ENCODE results near the gene CCNA2.

The CCNA2 gene

DNA sequence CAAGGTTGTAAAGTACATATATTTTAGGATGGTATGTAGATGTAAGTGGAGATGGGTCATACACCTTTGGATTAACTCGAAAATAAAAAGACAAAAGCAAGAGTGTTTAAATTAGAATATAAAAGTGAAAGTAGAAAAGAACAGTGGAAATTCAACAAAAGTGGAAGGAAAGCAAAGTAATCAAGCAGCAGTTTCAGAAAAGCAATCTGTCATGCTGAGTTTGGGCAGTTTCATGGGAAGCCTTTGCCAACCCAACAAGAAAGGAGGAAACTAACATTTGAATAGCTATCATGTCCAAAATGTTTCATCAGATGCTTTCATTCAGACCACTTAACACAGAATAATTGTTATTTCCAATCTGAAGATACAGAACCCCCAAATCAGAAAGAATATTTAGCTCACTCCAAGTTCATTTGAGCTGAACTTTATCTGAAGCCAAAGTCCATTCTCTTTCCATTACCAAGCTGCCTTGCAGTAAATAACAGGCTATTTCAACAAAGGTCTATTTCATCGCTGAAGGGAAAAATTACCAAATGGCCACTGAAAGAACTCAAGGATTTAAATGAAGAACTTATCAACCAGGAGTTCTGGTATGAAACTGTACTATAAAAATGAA is 24.4 kb downstream of the CCNA2 start:
- Histone ChIP-seq H3K4me1 (peaks cover 47% of the 10 kb centered on the region), H3K4me3 (no peak overlapping the region), H3K9me3 (no peaks in the 10 kb centered on the region), H3K27me3 (ENCODE audit: low read depth) (no peaks in the 10 kb centered on the region), H3K36me3 (replicated peaks) (peaks cover 22% of the 10 kb centered on the region)
- DNase-seq (ENCODE audit: low spot score in 2 of 2), result no peak
- in situ Hi-C loops (cut with MboI; ENCODE audit: low sequenced_read_pairs), result no loop called here

- in situ Hi-C loops (cut with MboI; ENCODE audit: low sequenced_read_pairs), result no loop called here
Observed at GRCh38 chr4:121796283-121796682, 27.4 kb downstream of the CCNA2 start.

DNA sequence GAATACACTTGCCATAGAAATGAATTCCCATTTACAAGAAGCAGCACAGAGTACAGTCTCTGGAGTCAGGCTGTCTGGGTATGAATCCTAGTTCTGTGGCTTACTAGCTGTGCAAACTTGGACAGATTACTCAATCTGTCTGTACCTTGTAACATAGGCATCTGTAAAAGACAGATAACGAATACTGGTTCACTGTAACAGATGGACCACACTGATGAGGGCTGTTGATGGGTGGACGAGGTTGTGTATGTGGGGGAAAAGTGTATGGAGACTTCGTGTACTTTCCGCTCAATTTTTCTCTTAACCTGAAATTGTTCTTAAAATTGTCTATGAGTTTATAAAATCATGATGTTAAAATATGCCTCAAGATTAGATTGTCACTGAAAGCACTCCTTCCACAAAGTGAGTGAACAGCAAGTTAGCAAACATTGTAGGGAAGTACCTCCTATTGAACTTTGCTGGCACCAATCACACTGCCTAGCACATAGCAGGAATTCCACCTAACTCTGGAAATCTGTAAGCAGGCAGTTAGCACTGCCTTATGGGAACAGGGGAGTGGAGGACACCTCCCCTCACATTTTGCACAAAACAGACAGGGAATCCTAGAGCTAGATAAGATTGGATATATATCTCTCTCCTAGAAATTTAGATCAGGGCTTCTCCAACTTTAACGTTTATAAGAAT is 29.0 kb downstream of the CCNA2 start:
- DNase-seq (ENCODE audit: low spot score in 2 of 2), result no peak
- no peaks in the 10 kb centered on the region for H3K36me3 ChIP-seq (replicated peaks)

More at GRCh38 chr4:121796283-121796682, 27.4 kb downstream of the CCNA2 start:
- peaks cover 33% of the 10 kb centered on the region for H3K4me1 ChIP-seq
- peak; percentile 58 to 95 for DNase-seq (ENCODE audit: low spot score in 2 of 2)
- no peaks in the 10 kb centered on the region for H3K9me3 ChIP-seq
- H3K36me3 ChIP-seq (replicated peaks), result peaks cover under 1% of the 10 kb centered on the region
- H3K4me3 ChIP-seq, result no peak overlapping the region
- no peaks in the 10 kb centered on the region for H3K27me3 ChIP-seq (ENCODE audit: low read depth)

GRCh38 chr4:121792966-121793365 is 30.7 kb downstream of the CCNA2 start:
- no peaks in the 10 kb centered on the region for H3K27me3 ChIP-seq (ENCODE audit: low read depth)
- no peak overlapping the region for H3K4me3 ChIP-seq
- in situ Hi-C loops (cut with MboI; ENCODE audit: low sequenced_read_pairs), result no loop called here
- H3K9me3 ChIP-seq, result no peaks in the 10 kb centered on the region
- H3K4me1 ChIP-seq, result peaks cover 20% of the 10 kb centered on the region
- H3K36me3 ChIP-seq (replicated peaks), result no peaks in the 10 kb centered on the region
- no peak for DNase-seq (ENCODE audit: low spot score in 2 of 2)

More for the DNA sequence above, 29.0 kb downstream of the CCNA2 start:
- no peaks in the 10 kb centered on the region for H3K27me3 ChIP-seq (ENCODE audit: low read depth)
- in situ Hi-C loops (cut with MboI; ENCODE audit: low sequenced_read_pairs), result no loop called here
- H3K9me3 ChIP-seq, result no peaks in the 10 kb centered on the region
- H3K4me3 ChIP-seq, result no peak overlapping the region
- H3K4me1 ChIP-seq, result peaks cover 28% of the 10 kb centered on the region

DNA sequence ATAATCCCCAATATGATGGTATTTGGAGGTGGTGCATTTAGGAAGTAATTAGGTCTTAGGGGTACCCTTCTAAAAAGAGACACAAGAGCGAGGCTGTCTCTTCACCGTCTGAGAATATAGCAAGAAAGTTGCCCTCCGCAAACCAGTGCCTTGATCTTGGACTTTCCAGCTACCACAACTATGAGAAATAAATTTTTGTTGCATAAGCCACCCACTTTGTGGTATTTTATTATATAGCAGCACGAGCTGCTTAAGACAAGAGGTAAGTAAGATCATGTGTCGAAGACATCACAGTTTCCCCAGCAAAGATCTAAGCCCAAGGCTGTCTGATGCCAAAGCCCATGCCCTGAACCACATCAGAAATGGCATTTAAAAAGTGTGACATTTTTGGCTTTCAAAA is 32.2 kb downstream of the CCNA2 start:
- H3K9me3 ChIP-seq, result no peaks in the 10 kb centered on the region
- H3K4me3 ChIP-seq, result no peak overlapping the region
- DNase-seq (ENCODE audit: low spot score in 2 of 2), result no peak
- in situ Hi-C loops (cut with MboI; ENCODE audit: low sequenced_read_pairs), result no loop called here
- no peaks in the 10 kb centered on the region for H3K27me3 ChIP-seq (ENCODE audit: low read depth)
- H3K36me3 ChIP-seq (replicated peaks), result no peaks in the 10 kb centered on the region
- H3K4me1 ChIP-seq, result peaks cover 16% of the 10 kb centered on the region

DNA sequence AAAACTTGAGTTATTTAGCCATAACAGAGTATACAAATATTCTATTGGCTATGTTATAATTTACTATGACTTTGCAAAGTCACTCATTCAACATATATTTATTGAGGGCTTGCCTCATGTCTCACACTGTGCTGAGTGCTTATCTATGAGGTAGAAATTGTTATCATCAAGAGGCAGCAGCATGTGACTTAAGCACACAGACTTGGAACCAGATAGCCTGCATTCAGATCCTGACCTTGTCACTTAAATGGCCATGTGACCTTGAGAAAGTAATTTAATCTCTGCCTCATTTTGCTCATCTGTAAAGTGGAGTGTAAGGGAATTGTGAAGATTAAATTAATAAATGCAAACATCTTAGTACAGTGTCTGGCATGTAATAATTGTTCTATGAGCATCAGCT is 32.7 kb downstream of the CCNA2 start:
- peaks cover 12% of the 10 kb centered on the region for H3K4me1 ChIP-seq
- no peak overlapping the region for H3K4me3 ChIP-seq
- H3K27me3 ChIP-seq (ENCODE audit: low read depth), result no peaks in the 10 kb centered on the region
- no peak for DNase-seq (ENCODE audit: low spot score in 2 of 2)
- in situ Hi-C loops (cut with MboI; ENCODE audit: low sequenced_read_pairs), result no loop called here
- H3K36me3 ChIP-seq (replicated peaks), result no peaks in the 10 kb centered on the region
- H3K9me3 ChIP-seq, result no peaks in the 10 kb centered on the region

DNA sequence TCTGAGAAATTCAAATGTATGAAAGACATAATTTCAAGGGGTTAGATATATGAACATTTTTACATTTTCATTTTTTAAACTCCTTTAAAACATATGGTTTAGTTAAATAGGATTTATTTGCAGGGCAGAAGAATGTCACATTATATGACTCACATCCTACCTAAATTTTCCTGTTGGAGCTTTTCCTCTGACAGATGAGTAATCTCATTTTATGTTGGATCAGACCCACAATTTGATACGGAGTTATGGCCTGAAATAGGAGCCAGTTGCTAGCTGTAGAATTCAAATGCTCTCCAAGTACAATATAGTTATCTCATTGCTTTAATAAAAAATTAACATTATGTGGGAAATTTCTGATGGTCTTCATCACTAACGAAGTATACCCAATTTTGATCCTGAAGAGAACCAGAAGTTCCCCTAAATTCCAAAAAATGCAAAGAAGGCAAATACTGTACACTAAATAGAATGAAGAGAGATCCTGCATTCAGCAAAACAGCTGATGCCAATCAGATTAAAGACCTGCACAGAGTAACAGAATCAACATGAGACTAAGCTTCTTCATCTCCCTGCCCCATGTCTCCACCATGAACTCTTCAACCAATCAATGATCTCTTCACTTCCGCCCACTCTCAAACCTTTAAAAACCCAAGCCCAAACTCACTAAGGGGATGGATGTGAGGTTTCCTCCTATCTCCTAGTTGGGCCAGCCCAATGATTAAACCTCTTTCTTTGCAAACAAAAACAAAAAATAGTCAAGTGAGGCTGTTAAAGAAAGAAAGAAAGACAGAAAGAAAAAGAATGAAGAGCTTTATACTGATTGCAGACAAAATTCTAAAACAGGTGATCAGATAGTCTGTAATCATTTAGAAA is 33.5 kb downstream of the CCNA2 start:
- in situ Hi-C loops (cut with MboI; ENCODE audit: low sequenced_read_pairs), result no loop called here
- DNase-seq (ENCODE audit: low spot score in 2 of 2), result no peak
- Histone ChIP-seq H3K27me3 (ENCODE audit: low read depth) (no peaks in the 10 kb centered on the region), H3K9me3 (no peaks in the 10 kb centered on the region), H3K4me3 (no peak overlapping the region), H3K36me3 (replicated peaks) (no peaks in the 10 kb centered on the region), H3K4me1 (peaks cover 4% of the 10 kb centered on the region; the same call in 1 of the 2 replicates)

GRCh38 chr4:121789455-121789854 is 34.2 kb downstream of the CCNA2 start:
- DNase-seq (ENCODE audit: low spot score in 2 of 2), result no peak
- Histone ChIP-seq H3K36me3 (replicated peaks) (no peaks in the 10 kb centered on the region), H3K4me3 (no peak overlapping the region), H3K9me3 (no peaks in the 10 kb centered on the region), H3K27me3 (ENCODE audit: low read depth) (no peaks in the 10 kb centered on the region), H3K4me1 (peaks cover 6% of the 10 kb centered on the region)
- in situ Hi-C loops (cut with MboI; ENCODE audit: low sequenced_read_pairs), result no loop called here

DNA sequence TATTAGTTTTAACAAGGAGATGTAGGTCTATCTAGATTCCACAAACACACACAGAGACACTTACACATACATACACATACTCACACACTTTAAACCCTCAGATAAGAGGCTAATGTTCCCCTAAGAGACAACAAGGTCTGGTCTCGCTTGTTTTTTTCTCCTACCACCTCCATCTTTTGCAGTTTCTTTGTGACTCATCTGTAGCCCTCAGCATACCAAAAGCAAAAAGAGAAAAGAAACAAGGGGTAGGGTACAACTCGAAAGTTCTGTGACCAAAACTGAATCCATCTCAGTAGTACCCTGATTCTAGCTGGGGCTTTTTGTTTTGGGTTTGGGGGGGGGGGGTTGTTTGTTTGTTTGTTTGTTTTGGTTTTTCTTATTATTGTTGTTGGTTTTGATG is 34.8 kb downstream of the CCNA2 start:
- no peaks in the 10 kb centered on the region for H3K9me3 ChIP-seq
- DNase-seq (ENCODE audit: low spot score in 2 of 2), result no peak
- in situ Hi-C loops (cut with MboI; ENCODE audit: low sequenced_read_pairs), result no loop called here
- peaks cover 9% of the 10 kb centered on the region for H3K4me1 ChIP-seq
- H3K27me3 ChIP-seq (ENCODE audit: low read depth), result no peaks in the 10 kb centered on the region
- H3K36me3 ChIP-seq (replicated peaks), result no peaks in the 10 kb centered on the region
- no peak overlapping the region for H3K4me3 ChIP-seq

GRCh38 chr4:121786221-121786620 is 37.5 kb downstream of the CCNA2 start:
- Histone ChIP-seq H3K9me3 (no peaks in the 10 kb centered on the region), H3K27me3 (ENCODE audit: low read depth) (no peaks in the 10 kb centered on the region), H3K4me3 (no peak overlapping the region), H3K4me1 (peaks cover 9% of the 10 kb centered on the region), H3K36me3 (replicated peaks) (no peaks in the 10 kb centered on the region)
- no peak for DNase-seq (ENCODE audit: low spot score in 2 of 2)
- in situ Hi-C loops (cut with MboI; ENCODE audit: low sequenced_read_pairs), result no loop called here

DNA sequence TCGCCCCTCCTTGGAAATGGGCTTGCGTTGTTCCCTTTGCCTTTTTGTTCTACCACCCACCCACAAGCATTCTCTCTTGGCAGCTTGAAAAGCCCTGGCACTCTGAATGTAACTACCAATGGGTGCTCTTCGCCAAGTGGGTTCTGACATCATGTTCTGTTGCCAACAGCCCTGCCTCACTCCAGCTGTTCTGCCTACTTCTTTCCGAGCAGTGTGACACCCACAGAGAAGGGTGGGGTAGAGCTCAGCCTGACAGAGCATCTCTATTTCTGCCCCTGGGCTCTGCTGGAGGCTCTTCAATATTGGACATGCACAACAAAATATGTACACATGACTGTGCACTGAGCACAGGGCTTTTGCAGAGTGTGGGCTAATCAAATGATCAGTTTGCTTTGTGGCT is 38.2 kb downstream of the CCNA2 start:
- no peaks in the 10 kb centered on the region for H3K36me3 ChIP-seq (replicated peaks)
- no peaks in the 10 kb centered on the region for H3K9me3 ChIP-seq
- no peak for DNase-seq (ENCODE audit: low spot score in 2 of 2)
- in situ Hi-C loops (cut with MboI; ENCODE audit: low sequenced_read_pairs), result no loop called here
- no peak overlapping the region for H3K4me3 ChIP-seq
- peaks cover 9% of the 10 kb centered on the region for H3K4me1 ChIP-seq
- no peaks in the 10 kb centered on the region for H3K27me3 ChIP-seq (ENCODE audit: low read depth)

GRCh38 chr4:121784975-121785374 is 38.7 kb downstream of the CCNA2 start:
- no peaks in the 10 kb centered on the region for H3K27me3 ChIP-seq (ENCODE audit: low read depth)
- no peaks in the 10 kb centered on the region for H3K9me3 ChIP-seq
- H3K4me3 ChIP-seq, result no peak overlapping the region
- peaks cover 9% of the 10 kb centered on the region for H3K4me1 ChIP-seq
- in situ Hi-C loops (cut with MboI; ENCODE audit: low sequenced_read_pairs), result no loop called here
- DNase-seq (ENCODE audit: low spot score in 2 of 2), result peak in 1 of 2 experiments; percentile 29
- no peaks in the 10 kb centered on the region for H3K36me3 ChIP-seq (replicated peaks)

DNA sequence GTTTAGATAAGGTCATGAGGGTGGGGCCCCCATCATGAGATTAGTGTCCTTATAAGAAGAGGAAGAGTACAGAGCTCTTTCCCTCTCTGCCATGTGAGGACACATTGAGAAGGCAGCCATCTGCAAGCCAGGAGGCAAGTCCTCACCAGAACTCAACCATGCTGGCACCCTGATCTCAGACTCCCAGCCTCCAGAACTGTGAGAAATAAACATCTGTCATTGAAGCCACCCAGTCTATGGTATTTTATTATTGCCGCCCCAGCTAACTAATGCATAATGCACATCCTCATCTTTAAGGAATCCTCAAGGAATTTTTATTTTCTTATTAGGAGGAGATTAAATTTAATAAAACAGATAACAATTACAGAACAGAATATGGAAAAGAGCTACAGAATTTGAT is 39.3 kb downstream of the CCNA2 start:
- in situ Hi-C loops (cut with MboI; ENCODE audit: low sequenced_read_pairs), result no loop called here
- no peak for DNase-seq (ENCODE audit: low spot score in 2 of 2)
- no peak overlapping the region for H3K4me3 ChIP-seq
- no peaks in the 10 kb centered on the region for H3K36me3 ChIP-seq (replicated peaks)
- no peaks in the 10 kb centered on the region for H3K27me3 ChIP-seq (ENCODE audit: low read depth)
- H3K9me3 ChIP-seq, result no peaks in the 10 kb centered on the region
- H3K4me1 ChIP-seq, result peaks cover 14% of the 10 kb centered on the region

GRCh38 chr4:121783210-121783609 is 40.5 kb downstream of the CCNA2 start:
- DNase-seq (ENCODE audit: low spot score in 2 of 2), result no peak
- no peaks in the 10 kb centered on the region for H3K27me3 ChIP-seq (ENCODE audit: low read depth)
- peaks cover 23% of the 10 kb centered on the region for H3K4me1 ChIP-seq
- H3K4me3 ChIP-seq, result no peak overlapping the region
- H3K36me3 ChIP-seq (replicated peaks), result no peaks in the 10 kb centered on the region
- in situ Hi-C loops (cut with MboI; ENCODE audit: low sequenced_read_pairs), result no loop called here
- no peaks in the 10 kb centered on the region for H3K9me3 ChIP-seq

Data from HAP-1 (cell line).